GM19238 (cell line): Measurements from ENCODE around the gene MOGAT2.

ENCODE experiments used
- DNase-seq: peaks from one replicate; pipeline ENCODE4 v3.0.0; 2011; ENCODE audit warnings: low spot score; ENCODE audit not compliant: insufficient read length

MOGAT2 gene

DNA sequence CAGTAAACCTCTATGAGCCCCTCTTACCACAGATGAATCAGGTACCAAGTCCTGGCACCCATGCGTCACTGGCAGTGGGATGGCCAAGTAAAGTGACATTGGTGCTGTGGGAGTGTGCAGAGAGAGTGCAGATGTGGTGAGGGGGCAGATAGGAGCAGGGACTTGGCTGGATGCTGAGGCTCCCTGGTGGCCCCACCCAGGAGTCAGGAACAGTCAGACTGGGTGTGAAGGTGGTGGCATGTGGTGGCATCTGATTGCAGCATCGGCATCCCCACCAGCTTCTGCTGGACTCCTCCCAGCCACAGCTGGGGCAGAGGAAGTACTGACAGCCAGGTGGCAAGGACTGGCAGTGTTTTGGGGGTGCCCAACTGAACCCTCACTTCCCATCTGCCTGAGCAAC is 62.3 kb downstream of the MOGAT2 start:
- DNase-seq = no peak

DNA sequence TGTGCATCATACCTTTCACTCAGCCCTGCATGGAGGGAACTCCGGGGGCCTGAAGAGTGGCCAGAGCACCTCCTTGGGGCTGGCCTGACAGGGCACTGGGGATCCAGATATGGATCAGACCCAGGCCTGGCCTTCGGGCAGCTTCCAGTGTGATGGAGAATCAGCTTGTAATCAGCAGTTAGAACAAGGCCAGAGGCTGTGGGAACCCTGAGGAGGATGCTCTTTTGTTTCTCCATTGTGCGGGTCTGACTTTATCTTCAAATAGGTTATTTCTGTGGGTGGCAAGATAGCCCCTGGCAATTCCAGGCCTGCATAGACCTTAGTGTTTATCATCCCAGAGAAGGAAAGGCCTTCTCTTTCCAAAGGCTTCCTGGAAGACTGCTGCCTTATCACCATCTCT is 63.2 kb downstream of the MOGAT2 start:
- DNase-seq = no peak

DNA sequence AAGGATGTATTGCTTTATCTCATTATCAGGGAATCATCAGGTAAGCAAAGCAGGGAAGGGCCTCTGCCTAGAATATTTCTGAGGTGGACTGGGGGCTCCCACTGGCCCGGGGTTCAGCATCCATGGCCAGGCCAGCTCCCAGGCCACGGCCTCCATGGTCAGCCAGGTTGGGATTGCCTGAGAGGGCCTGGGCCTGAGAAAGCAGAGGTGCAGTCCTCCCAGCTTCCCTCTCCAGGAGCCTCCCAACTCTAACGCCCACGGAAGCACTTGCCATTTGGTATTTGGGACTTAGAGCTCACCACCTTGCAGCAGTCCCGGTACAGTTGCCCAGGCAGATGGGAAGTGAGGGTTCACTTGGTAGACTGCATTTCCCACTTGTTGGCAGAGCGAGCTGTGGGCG is 63.7 kb downstream of the MOGAT2 start:
- DNase-seq = no peak

DNA sequence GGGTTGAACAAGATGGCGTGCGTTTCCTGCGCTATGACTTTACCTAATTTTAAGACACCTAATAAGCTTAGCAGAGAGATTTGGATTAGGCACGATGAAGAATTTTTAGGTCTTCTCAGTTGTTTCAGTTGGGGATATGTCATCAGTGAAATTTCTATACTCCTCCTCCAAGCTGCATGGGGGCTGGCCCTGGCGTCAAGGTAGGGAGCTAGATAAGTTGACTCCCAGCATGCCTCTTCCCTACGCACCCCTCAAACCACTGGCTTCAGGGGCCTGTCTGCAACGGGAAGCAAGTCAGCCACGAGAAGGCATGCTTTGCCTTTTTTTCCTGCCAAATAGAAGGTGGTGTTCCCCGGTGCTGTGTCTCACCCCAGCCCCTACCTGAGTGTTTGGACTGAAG is 64.2 kb downstream of the MOGAT2 start:
- DNase-seq = no peak
